Stimulated activated CD4-positive, alpha-beta T cell treated with anti-CD3 and anti-CD28 coated beads, Interleukin-1b, Interleukin-23, amount 100 ng/mL, for 48 hours (primary cell): ENCODE measurements around the gene LARGE1.
"Not testable (repeated sequence)": the region's sequence is repeated elsewhere in the genome, so short reads cannot be mapped to it uniquely, and the experiment has no call there.

ENCODE experiments used
- DNase-seq: peaks from one replicate; pipeline ENCODE4 v3.0.0-alpha.2; 2020

LARGE1 gene

DNA sequence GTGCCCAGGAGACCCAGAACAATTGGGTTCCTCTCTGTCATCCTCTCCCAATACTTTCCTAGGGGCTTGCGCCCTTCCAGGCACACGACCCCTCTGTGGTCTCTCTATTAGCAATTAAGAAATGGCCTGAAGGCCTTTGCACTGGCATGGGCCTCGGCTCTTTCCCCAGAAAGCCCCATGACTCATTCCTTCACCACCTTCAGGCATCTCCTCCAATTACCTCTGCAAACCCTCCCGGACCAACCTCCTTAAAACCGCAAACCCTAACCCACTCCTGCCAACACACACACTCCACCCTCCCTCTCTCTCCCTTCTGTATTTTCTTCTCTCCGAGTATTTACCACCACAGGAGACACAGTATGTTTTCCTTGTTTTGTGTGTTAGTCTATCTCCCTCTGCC, 36.7 kb downstream of the LARGE1 start:
- DNase-seq = no peak

DNA sequence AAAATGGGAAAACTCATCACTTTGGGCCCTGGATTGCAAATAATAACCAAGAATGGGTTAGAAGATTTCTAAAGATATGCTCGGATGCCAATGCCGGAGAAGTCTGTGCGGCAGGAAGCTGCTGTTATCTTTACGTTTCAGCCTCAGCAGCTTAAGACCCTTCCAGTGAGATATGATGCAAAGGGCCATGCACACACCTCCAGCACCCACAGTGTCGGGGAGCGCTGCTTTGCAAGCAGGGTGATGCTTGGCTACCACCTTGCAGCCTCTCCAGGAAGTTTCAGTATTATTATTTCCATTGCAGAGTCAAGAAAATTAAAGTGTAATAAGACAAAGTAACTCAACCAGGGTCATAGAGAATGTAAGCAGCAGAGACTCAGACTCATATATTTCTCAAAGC, 37.3 kb downstream of the LARGE1 start:
- no peak for DNase-seq

DNA sequence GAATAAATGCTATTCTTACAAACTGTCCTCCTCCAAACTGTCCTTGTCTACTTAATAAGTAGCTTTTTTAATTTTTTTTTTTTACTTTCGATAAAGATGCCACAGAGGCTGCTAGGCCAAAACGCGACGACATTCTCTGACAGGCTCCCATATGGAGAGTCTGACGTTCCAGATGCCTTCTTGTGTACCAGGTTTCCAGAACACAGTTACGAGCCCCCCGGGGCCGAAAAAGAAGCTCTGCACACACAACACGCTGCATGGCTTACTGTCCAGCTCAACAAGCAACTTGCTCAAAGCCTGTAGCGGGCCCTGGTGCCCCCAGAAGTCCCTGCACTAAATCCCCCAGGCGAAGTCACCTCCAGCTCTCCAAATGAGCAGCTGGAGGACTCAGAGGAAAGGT, 39.3 kb downstream of the LARGE1 start:
- no peak for DNase-seq

DNA sequence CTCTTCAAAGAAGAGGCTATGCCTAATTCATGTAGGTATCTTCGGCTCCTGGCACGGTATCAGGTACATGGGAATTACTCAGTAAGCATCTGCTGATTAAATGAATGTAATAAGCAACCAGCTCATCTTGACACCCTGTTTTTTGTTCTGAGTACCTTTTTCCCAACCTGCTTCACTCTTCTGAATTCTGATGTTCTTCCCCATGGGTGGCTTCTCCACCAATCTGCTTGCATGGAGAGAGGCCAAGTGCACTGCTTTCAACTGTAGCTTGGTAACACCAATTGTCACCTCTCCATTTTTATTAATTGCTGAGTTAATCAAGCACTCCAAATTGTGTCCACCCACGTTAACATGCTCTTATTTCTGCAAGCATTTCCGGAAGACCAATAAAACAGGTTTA, 40.5 kb downstream of the LARGE1 start:
- DNase-seq = no peak

DNA sequence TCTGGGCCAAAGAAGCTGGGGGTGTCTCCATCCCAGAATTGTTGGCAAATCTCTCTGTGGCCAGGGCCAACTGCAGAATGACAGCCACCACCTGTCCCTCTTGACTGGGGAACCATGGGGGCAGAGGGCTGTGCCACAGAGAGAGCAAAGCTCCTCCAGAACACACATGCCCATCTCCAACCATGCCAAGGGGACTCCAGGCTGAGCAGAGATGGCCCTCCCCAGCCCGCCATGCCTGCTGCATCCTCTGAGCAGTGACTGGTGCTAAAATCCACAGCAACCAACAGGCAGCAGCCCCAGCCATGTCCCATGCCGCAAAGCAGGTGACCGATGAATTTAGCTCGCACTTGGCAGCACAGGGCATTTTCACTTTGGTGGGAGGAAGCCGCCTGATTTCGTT, 45.0 kb downstream of the LARGE1 start:
- no peak for DNase-seq

DNA sequence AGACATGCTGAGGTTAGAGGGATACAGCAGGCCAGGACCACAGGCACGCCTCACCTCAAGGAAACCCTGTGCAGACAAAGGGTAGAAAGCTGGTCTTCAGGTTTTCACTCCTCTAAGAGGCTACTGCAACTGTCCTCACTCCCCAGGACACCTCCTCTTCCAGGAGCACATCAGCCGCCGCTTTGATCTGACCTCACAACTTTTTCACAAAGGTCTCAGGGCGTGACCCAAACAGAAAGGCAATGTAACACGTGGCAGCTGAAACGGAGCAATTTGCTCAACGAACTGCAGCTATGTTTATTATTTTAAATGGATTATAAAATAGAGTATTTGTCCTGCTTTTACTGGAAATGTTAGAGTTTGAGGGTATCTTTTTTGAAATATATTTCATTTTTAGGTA, 46.1 kb downstream of the LARGE1 start:
- DNase-seq = no peak

DNA sequence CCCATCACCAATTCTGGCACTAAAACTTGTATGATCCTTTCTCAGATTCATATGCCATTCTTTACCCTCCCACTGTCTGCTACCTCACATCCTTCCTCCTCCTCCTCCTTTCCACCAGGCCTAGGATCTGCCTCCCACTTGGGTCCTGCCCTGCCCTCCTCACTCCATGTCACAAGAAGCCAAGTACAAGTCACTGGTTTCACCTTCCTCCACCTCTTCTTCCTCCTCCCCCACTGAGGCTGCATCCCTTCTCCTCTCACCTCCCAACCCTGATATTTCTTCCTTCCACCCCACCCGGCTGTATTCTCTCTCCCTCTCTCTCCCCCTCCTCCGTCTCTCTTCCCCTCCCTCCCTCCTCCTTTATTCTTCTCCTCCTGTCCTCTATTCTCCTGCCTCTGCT, 46.6 kb downstream of the LARGE1 start:
- DNase-seq = no peak

DNA sequence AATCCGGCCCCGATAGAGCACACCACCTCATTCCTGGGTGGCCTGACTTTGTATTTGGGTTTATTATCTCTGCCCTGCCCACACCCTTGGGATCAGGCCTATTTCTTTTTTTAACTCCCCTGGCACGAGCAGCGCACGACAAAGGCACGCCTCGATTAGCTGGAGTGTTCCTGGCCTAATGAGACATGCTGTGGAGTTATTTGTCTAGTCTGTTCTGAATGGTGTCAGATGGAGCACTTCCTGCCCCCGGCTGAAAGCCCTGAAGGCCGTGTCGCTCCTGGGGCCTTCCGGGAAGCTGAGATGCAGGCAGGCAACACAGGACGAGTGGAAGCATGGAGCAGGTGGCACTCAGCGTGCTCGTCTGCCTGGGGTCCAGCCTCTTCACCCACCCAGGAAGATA, 47.1 kb downstream of the LARGE1 start:
- no peak for DNase-seq

DNA sequence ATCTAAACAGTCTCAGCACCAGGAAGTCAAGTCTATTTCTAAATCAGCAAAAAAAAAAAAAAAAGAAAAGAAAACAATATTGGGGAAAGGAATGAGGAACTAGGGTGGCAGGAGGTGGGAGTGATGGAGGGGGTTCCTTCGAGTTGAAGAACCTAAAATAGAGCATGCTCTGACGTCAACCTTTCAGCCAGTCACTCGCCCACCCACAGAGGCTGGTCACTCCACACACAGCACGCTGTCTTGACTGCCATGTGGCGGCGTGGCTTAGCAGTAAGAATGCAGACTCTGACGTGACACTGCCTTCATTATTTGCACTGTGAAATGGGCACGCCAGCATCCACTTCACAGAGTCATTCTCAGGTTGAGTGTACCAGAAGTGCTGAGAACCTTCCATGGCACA, 48.3 kb downstream of the LARGE1 start:
- no peak for DNase-seq

DNA sequence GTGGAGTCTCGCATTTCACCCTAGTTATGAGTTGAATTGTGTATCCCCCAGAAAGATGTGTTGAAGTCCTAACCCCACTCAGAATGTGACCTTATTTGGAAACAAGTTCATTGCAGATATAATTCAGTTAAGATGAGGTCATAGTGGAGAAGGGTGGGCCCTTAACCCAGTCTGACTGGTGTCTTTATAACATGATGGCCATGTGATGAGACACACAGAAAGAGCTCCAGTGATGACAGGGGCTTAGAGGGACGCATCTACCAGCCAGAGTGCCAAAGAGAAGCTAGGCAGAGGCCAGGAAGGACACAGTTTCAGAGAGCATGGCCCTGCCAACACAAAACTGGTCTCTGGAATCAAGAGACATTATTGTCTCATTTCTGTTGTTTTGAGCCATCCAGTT, 50.3 kb downstream of the LARGE1 start:
- DNase-seq = no peak

DNA sequence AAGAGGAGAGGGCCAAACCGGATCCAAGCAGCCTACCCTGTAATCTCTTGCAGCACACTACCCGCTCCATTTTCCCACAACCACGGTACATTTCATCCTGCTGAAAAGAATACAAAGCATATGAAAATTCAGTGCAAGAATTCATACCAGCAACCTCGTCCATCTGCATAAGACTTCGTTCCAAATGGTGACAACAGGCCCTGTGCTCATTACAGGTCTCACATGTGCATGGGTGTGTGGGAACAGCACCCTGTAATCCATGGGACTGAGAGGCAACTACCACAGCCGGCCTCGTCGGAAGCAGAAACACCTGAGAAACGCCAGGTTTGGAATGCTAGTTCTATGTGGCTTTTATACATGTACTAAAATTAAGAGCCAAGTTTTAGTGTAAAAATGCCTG, 52.3 kb downstream of the LARGE1 start:
- no peak for DNase-seq

DNA sequence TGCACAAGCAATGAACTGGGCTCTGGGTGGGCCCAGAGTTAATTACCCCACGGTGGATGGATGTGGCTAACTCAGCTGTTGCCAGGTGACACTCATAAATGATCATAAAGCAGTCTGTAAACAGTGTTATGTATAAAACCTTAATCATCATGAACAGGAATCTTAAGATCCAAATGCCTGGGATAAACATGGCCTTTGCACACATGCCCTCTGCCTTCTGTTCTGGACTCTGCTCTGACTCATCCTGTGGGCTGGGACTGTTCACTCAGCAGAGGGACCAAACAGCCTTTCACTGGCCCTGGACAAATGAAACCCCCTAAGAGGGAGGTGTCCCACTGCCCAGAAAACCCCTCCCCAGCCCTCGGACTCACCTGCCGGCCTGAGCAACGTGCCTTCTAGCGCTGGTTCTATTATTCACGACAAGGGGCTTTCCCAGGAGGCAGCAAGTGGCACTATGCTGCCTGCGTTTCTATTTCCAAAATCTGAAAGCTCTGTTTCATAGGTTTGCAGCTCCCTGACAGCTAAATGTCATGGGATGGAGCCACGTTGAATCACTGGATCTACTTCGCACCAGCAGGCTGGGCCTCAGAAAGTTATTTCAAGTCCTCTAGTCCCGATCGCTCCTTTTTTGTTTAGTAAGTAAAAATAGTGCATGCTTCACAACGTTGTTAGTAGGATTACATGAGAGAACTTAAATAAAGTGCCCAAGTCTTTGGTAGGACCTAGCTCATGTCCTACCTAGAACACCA, 53.0 kb downstream of the LARGE1 start:
- DNase-seq = no peak

DNA sequence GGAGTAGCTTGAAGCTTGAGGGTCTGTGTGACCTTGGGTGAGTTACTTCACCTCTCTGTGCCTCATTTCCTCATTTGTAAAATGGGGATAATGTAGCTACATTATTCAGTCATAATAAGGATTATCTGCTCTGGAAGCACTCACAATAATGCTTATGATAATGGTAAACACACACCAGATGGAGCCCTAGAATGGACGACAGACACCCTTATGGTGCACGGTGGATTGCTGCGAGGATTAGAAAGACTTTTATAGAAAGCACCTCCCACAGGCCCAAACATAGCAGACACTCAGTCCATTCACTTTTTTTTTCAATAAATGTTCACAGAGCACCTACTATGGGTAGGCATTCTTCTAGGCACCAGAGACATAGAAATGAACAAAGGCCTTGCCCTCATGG, 53.8 kb downstream of the LARGE1 start:
- DNase-seq = no peak

DNA sequence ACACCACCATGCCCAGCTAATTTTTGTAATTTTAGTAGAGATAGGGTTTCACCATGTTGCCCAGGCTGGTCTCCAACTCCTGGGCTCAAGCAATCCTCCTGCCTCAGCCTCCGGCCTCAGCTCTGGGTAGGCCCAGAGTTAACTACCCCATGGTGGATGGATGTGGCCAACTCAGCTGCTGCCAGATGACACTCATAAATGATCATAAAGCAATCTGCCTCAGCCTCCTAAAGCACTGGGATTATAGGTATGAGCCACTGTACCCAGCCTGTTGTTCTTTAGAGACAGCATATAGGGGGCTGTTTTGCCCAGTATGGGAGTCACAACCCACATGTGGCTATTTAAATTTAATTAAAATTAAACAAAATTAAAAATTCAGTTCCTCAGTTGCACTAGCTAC, 54.3 kb downstream of the LARGE1 start:
- DNase-seq = no peak

DNA sequence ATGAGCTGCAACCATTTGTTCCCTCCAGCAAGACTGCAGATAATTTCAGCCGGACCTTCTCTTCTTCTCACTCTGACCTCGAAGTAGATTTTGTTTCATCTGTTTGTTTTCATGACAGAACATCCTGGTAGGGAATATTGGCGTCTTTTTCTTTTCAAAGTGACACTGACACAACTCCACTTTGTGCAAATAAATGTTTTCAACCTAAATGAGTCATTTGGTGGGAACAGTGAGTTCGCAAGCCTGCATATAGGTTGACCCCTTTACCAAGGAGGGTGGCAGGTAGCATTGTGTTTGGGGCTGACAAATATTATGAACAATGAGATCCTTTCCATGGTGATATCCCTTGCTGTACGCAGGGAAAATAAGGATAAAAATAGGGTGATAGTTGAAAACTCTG, 55.0 kb downstream of the LARGE1 start:
- no peak for DNase-seq

DNA sequence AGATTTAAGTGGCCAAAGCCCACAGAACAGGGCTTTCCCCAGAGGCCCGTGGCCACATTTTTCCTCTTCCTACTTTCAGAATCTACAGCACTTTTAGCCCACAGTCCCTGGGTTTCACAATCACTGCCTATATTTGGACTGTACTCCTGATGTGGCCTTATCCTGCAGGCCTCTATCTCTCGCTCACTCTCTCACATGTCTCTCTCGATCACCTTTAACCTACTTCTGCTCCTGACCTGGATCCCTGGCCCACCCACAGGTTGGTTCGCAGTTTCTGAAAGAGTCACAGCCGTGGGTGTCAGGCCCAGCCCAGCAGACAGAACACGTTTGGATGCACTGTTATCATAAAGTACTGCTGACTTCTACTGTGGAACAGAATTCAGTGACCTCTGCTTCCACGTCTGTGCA, 55.5 kb downstream of the LARGE1 start:
- no peak for DNase-seq

DNA sequence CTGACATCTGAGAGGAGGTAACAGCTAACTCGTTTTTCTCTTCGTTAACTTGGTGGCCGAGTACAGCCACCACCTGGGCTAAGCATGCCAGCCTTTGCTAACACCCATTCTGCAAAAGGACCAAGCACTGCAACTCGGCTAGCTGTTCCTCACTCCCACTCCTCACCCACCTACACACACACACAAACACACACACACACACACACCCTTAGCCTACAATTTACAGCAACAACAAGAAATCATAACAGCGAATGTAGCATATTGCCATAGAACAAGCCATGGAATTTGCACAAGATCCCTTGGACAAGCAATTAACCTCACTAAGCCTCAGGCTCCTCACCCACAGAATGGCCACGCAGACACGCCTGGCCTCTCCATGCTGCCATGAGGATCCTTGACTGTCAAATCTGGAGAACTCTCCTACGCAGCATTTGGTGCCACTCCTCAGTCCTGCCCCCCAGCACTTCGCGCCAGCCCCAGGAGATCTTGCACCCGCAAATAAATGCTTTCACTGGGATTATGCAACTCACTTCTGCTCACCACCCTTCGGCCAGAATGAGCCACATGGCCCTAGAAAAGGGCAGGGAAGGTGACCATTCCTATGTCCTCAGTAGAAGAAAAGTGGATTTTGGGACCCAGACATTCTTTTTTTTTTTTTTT, 58.9 kb downstream of the LARGE1 start:
- no peak for DNase-seq

DNA sequence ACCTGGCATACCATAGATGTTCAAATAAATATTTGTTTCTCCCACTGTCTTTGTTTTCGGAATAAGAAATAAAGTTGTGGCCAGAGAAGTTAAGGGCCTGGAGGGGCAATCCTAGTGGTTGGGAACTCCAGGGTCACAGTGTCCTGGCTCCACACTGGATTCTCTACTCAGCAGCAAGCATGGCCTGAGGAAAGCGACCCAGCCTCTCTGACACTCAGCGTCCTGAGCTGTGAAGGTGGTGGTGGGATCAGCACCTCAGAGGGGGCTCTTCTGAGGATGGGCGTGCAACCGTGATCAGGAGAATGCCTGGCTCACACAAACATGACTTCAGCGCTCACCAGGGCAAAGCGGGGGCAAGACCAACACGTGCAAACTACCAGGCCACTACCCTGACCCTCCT, 59.9 kb downstream of the LARGE1 start:
- no peak for DNase-seq

DNA sequence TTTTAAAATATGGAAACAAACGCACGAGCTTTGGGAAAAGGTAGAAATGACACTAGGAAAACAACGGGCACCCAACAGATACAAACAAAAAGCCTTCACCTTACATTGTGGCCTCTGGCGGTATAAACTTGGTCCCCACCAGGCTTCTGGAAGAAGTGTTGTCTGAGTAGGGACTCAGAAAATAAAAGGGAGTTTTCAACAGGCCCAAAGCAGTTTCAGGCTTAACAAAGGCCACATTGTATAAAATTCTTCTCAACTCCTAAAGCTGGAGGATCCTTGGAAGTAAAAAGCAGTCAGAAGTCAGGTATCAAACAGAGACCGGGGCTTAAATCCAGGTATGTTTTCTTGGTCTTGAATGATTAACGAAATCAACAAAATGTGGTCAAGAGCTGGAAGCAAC, 61.0 kb downstream of the LARGE1 start:
- no peak for DNase-seq

DNA sequence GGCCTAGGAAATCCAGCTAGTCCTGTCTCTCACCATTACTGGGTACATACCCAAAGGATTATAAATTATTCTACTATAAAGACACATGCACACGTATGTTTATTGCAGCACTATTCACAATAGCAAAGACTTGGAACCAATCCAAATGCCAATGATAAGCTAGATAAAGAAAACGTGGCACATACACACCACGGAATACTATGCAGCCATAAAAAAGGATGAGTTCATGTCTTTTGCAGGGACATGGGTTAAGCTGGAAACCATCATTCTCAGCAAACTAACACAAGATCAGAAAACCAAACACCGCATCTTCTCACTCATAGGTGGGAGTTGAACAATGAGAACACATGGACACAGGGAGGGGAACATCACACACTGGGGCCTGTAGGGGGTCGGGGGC, 61.6 kb downstream of the LARGE1 start:
- not testable (repeated sequence) for DNase-seq

DNA sequence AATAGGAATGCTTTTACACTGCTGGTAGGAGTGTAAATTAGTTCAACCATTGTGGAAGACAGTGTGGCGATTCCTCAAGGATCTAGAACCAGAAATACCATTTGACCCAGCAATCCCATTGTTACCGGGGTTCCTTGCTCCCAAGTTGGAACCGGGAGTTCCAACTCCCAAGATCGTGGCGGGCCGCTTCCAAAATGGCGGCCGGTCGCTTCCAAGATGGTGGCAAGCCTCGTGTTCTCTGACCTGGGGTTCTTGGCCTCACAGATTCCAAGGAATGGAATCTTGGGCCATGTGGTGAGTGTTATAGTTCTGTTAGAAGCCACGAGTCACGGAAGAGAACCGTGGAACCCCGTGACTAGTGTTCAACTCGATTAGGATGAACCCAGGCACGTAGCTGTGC, 62.5 kb downstream of the LARGE1 start:
- DNase-seq = not testable (repeated sequence)

DNA sequence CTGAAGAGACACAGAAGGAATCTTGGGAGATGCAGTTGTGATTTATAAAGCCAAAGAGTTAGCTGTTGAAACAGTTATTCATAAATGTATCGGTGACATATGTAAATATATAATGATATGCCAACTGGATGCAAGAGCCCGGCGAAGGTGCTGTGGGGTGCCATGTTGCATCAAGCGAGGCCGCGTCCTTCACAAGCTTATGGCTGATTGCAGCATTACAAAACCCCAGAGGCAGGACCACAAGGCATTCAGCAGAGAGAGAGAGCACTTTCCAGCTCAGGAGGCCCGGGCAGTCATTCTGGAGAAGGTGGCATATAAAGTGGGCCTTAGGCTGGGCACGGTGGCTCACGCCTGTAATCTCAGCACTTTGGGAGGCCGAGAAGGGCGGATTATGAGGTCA, 65.6 kb downstream of the LARGE1 start:
- no peak for DNase-seq

DNA sequence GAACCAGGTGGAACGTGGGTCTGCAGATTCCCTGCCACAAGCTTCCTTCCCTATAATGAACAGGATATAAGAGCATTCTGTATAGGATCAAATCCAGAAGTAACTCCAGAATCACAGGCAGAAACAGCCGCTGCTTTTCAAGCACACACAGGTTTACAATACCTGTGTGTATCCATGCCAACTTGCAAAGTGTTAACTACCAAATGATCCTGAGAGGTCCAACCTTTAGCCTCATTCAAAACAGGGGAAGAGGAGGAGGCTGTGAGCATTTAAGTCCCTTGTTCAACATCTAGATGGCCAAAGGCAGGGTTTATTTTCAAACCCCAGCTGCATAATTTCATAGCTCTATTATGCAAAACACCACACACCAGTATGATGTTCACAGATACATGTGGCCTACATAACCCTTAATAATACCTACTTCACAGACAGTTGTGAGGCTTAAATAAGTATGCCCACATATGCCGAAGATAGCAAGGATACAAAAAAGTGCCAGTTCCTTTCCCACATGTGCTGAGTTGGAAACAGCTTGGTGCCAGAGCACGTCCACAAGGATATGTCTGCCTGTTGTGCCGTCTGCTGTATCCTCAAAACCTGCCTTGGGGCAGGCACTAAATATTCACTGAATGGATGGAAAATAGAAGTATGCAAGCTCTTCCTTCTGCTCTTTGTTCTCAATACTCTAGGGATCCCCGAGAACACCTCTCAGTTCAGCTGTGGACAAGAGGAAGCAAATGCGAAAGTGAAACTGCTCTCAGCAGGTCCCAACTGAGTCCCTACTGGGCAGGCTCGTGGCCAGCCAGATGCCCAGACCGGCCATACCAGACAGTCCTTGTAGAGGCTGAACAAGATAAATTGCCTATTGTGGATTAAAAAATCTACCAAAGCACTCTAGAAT, 66.8 kb downstream of the LARGE1 start:
- DNase-seq = no peak

DNA sequence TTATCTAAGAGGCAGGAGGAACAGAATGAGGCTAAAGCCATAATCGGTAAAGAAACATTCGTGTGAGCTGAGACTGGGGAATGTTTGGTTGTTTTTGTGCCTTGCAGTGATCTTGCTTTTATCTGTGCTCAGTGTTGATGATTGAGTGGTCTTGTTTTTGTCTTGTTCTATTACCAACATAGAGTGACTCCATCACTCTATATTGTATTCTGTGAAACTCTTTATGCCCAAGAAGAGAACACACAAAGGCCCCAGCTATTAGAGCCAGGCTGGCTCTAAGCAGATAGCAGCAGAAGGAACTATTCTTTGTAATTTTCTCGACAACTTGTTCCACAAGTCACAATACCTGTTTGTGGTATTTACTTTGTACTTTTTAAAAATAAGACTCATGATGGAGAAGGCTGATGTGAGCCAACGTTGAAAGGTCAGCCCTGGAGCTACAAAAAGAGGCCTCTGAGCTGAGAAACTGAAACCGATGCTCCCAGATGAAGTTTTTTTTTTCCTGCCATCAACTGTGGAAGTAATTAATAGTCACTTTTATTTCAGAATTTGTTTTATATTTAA, 68.4 kb downstream of the LARGE1 start:
- no peak for DNase-seq
